ENCODE measurements around the gene SLX9. TPM values are rescaled to one million over a fixed set of nuclear protein-coding genes. Genes with fewer than 3 reads are reported as not detected.

The SLX9 gene
- polyA plus RNA-seq, 1 donor = 19.4 TPM

DNA sequence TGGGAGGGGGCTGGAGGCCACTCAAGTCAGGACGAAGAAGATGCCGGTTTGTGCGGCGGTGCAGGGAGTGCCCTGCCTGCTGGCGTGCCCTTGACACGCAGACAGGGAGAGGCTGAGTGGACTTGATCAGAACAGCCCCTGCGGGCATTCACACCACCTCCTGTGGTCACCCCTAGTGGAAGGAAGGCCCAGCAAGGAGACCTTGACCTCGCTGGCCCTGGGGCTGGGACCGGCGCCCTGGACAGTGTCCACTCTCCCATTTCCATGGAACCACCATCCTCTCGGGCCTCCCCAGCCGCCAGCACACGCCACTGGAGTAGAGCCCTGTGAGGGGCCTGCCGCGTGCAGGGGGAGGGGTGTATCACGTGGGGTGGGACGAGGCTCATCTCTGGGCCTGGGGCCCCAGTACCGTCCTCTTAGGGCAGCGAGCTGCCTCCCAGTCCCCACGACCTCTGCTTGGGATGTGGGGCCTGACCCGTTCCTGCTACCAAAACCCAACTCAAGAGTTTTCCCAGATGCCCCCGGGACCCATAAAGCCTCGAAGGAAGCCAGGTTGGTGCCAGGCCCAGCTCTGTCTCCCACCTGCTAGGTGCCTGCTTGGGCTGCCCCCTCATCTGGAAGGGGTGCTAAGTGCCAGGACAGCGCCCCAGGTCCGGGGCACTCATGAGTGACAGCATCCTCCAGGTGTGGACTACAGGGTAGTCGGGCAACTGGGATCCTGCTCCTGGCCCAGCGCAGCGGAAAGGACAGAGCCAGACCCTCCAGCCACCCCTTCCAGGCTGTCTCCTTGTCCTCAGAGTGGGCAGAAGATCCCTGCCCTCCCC lies 62.8 kb downstream of the SLX9 start:
- Histone ChIP-seq H3K36me3 (ENCODE audit: control insufficient read depth, insufficient read depth, low read length) (no peaks in the 10 kb centered on the region), H3K4me3 (ENCODE audit: low read length) (no peak overlapping the region), H3K27ac (ENCODE audit: low read length) (no peak overlapping the region), H3K4me1 (ENCODE audit: control insufficient read depth, insufficient read depth, low read length) (no peaks in the 10 kb centered on the region), H3K9me3 (ENCODE audit: control insufficient read depth, low read depth, low read length) (peaks cover 2% of the 10 kb centered on the region), H3K27me3 (ENCODE audit: control insufficient read depth, insufficient read depth, low read length) (peaks cover 5% of the 10 kb centered on the region)
- WGBS (ENCODE audit: insufficient coverage, low lambda C conversion rate) = no CpG with 5 or more reads among the region's 28 CpGs
- DNase-seq = no peak

DNA sequence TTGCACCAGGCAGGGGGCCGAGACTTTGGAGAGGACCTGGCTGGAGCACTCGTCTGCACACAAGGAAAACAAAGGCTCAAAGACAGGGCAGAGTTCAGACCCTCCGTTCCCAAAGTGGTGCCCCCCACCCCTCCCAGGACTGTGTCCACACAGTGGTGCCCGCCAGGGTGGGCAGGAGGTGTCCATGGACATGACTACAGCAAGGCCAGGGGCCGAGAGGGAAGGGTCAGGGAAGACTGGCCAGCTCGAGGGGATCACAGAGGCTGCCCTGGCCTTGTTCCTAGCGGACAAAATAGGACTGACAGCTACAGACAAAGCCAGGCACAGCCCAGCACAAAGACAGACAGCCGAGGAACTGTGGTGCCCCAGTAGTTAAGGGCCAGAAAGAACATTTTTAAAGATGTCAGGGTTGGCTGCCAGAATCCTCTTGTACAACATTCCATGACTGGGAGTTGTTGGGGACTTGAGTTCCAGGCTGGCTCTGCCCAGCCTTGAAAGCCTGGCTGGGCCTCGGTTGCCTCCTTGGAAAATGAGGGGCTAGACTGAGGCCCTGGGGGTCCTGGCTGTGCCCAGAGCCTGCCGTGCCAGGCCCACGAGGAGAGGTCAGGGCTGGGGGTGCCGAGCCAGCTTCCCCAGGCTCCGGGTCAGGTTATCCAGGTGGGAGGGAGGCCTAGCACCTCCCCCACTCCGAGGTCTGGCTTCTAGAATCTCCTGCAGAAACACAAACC lies 63.7 kb downstream of the SLX9 start:
- no peak overlapping the region for H3K4me3 ChIP-seq (ENCODE audit: low read length)
- WGBS (ENCODE audit: insufficient coverage, low lambda C conversion rate) = no CpG with 5 or more reads among the region's 14 CpGs
- no peaks in the 10 kb centered on the region for H3K36me3 ChIP-seq (ENCODE audit: control insufficient read depth, insufficient read depth, low read length)
- no peak overlapping the region for H3K27ac ChIP-seq (ENCODE audit: low read length)
- peaks cover 2% of the 10 kb centered on the region for H3K9me3 ChIP-seq (ENCODE audit: control insufficient read depth, low read depth, low read length)
- no peak for DNase-seq
- H3K27me3 ChIP-seq (ENCODE audit: control insufficient read depth, insufficient read depth, low read length) = peaks cover 5% of the 10 kb centered on the region
- H3K4me1 ChIP-seq (ENCODE audit: control insufficient read depth, insufficient read depth, low read length) = no peaks in the 10 kb centered on the region

DNA sequence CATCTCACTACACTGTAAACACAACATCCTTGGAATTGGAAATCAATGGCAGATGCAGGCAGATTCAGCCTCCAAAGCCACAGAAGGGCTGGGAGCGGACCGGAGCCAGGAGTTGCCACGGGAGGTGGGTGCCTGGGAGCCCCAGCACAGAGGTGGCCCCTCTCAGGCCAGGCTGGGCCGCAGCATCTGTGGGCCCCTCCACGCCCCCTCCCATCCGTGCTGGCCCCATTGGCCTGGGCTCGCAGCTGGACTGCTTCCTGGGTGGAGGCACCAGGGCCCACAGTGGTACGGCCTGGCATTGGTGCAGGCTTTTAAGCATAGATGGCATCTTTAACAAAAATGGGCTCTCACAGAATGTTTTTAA lies 64.2 kb downstream of the SLX9 start:
- no peaks in the 10 kb centered on the region for H3K4me1 ChIP-seq (ENCODE audit: control insufficient read depth, insufficient read depth, low read length)
- WGBS (ENCODE audit: insufficient coverage, low lambda C conversion rate) = no CpG with 5 or more reads among the region's 8 CpGs
- H3K4me3 ChIP-seq (ENCODE audit: low read length) = no peak overlapping the region
- H3K9me3 ChIP-seq (ENCODE audit: control insufficient read depth, low read depth, low read length) = peaks cover 2% of the 10 kb centered on the region
- H3K27ac ChIP-seq (ENCODE audit: low read length) = no peak overlapping the region
- no peaks in the 10 kb centered on the region for H3K36me3 ChIP-seq (ENCODE audit: control insufficient read depth, insufficient read depth, low read length)
- peaks cover 5% of the 10 kb centered on the region for H3K27me3 ChIP-seq (ENCODE audit: control insufficient read depth, insufficient read depth, low read length)
- no peak for DNase-seq

DNA sequence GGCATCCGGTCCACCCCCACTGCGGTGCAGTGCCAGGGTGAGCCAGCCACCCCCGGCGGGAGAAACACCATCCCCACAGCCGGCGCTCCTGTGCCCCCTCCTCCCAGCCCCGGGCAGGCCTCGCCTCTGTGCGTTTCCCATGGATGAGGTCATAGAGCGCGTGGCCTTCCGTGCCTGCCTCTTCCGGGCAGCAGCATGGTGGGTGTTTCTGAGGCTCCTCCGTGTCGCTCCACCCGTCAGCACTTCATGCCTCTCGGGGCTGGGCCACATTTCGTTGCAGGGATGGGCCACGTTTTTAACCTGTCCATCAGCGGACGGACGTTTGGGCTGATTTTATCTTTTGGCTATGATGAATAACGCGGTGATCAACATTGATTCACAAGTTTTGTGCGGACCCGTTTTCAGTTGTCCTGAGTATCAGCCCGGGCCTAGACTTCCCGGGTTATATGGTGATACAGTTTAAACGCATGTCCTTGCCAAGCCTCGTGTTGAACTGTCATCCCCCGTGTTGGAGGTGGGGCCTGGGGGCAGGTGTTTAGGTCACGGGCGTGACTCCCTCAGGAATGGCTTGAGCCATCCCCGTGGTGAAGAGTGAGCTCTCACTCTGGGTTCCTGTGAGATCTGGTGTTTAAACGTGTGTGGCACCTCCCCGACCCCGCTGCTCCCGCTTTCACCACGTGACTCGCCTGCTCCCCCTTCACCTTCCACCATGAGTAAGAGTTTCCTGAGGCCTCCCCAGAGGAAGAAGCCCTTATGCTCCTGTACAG lies 64.8 kb downstream of the SLX9 start:
- Histone ChIP-seq H3K4me3 (ENCODE audit: low read length) (no peak overlapping the region), H3K9me3 (ENCODE audit: control insufficient read depth, low read depth, low read length) (peaks cover 2% of the 10 kb centered on the region), H3K27me3 (ENCODE audit: control insufficient read depth, insufficient read depth, low read length) (peaks cover 5% of the 10 kb centered on the region), H3K27ac (ENCODE audit: low read length) (no peak overlapping the region), H3K4me1 (ENCODE audit: control insufficient read depth, insufficient read depth, low read length) (no peaks in the 10 kb centered on the region), H3K36me3 (ENCODE audit: control insufficient read depth, insufficient read depth, low read length) (no peaks in the 10 kb centered on the region)
- DNase-seq = no peak
- WGBS (ENCODE audit: insufficient coverage, low lambda C conversion rate) = no CpG with 5 or more reads among the region's 40 CpGs

DNA sequence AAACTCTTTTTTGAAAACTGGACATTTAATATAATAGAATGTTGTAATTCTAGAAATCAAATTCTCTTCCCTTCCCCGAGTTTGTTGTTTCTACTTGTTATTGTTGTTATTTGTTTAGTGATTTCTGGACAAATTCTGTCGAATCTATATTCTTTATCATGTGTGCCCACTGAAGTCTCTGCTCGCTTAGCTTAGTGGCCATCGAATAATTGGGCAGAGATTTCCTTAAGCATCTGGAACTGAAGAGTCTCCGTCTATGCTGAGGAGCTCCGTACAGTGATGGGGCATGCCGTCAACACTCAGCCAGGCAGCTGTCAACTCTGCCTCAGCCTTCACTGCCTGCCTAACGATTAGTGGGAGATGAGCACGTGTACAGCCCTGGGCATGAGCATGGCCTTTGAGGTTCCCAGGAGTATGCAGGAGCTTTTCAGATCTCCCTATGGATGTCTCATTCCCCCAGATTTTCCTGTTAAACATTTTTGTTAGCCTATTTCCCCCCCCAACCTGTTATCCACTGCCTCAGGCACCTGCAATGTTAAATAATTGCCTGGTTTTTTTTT lies 66.8 kb downstream of the SLX9 start:
- H3K4me1 ChIP-seq (ENCODE audit: control insufficient read depth, insufficient read depth, low read length) = no peaks in the 10 kb centered on the region
- H3K27ac ChIP-seq (ENCODE audit: low read length) = no peak overlapping the region
- no peaks in the 10 kb centered on the region for H3K36me3 ChIP-seq (ENCODE audit: control insufficient read depth, insufficient read depth, low read length)
- 80% methylated on average over 1 of the region's 9 CpGs for WGBS (ENCODE audit: insufficient coverage, low lambda C conversion rate)
- H3K27me3 ChIP-seq (ENCODE audit: control insufficient read depth, insufficient read depth, low read length) = peaks cover 8% of the 10 kb centered on the region
- peaks cover 7% of the 10 kb centered on the region for H3K9me3 ChIP-seq (ENCODE audit: control insufficient read depth, low read depth, low read length)
- no peak overlapping the region for H3K4me3 ChIP-seq (ENCODE audit: low read length)
- no peak for DNase-seq

DNA sequence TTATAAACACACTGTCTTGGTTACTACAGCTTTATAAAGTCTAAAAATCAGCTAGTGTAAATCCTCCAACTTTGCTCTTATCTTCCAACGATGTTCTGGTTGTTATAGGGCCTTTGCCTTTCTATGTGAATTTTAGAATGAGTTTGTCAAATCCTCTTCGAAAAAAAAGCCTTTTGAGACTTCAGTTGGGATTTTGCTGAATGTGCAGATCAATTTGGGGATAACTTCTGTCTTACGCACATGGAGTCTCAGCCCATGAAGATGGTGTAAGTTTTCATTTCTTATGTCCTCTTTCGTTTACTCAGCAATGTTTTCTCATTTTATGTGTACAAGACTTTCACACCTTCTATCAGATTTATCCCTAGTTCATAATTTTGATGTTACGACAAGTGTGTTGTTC lies 69.8 kb downstream of the SLX9 start:
- no peak for DNase-seq
- 100% methylated on average over 4 of the region's 5 CpGs for WGBS (ENCODE audit: insufficient coverage, low lambda C conversion rate)
- H3K27ac ChIP-seq (ENCODE audit: low read length) = no peak overlapping the region
- H3K36me3 ChIP-seq (ENCODE audit: control insufficient read depth, insufficient read depth, low read length) = no peaks in the 10 kb centered on the region
- H3K27me3 ChIP-seq (ENCODE audit: control insufficient read depth, insufficient read depth, low read length) = peaks cover 8% of the 10 kb centered on the region
- peaks cover 5% of the 10 kb centered on the region for H3K9me3 ChIP-seq (ENCODE audit: control insufficient read depth, low read depth, low read length)
- no peak overlapping the region for H3K4me3 ChIP-seq (ENCODE audit: low read length)
- peaks cover 26% of the 10 kb centered on the region for H3K4me1 ChIP-seq (ENCODE audit: control insufficient read depth, insufficient read depth, low read length)

DNA sequence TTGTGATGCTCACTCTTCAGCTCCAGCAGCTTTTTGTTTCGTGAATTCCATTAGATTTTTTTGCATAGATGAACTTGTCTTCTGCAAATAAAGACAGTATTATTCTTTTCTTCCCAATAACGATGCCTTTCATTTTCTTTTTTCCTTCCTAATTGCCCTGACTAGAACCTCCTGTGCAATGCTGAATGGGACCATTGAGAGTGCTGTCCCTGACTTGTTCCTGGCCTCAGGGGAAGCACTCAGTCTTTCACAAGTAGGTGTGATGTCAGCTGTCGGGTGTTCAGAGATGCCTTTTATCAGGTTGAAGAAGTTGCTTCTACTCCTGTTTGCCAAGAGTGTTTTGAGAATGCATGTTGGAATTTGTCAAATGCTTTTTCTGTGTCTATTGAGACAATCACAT lies 70.3 kb downstream of the SLX9 start:
- peaks cover 5% of the 10 kb centered on the region for H3K9me3 ChIP-seq (ENCODE audit: control insufficient read depth, low read depth, low read length)

DNA sequence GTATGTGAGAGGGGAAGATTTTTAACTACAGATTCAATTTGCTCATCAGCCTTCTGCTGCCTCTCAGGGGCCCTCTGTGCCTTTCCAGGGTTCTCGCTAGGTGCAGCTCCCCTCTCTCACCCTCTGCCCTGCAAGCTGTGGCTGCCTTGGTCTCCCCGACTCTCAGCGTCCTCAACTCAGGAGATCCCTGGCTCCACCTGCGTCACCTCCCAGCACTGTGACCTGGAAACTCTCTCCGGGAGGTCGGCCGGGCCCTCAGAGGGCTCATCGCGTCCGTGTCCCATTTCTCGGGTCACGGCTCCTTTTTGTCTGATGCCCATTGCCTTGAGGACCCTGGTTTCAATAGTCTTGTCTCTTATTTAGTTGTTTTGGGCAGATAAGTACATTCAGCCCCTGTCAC lies 71.0 kb downstream of the SLX9 start:
- Histone ChIP-seq H3K36me3 (ENCODE audit: control insufficient read depth, insufficient read depth, low read length) (no peaks in the 10 kb centered on the region), H3K27ac (ENCODE audit: low read length) (no peak overlapping the region), H3K4me3 (ENCODE audit: low read length) (no peak overlapping the region), H3K4me1 (ENCODE audit: control insufficient read depth, insufficient read depth, low read length) (peaks cover 29% of the 10 kb centered on the region), H3K27me3 (ENCODE audit: control insufficient read depth, insufficient read depth, low read length) (peaks cover 8% of the 10 kb centered on the region), H3K9me3 (ENCODE audit: control insufficient read depth, low read depth, low read length) (peaks cover 5% of the 10 kb centered on the region)
- no peak for DNase-seq
- WGBS (ENCODE audit: insufficient coverage, low lambda C conversion rate) = no CpG with 5 or more reads among the region's 12 CpGs

More for the DNA sequence above, 70.3 kb downstream of the SLX9 start:
- WGBS (ENCODE audit: insufficient coverage, low lambda C conversion rate) = 95% methylated on average over 2 of the region's 3 CpGs
- Histone ChIP-seq H3K27ac (ENCODE audit: low read length) (no peak overlapping the region), H3K36me3 (ENCODE audit: control insufficient read depth, insufficient read depth, low read length) (no peaks in the 10 kb centered on the region), H3K4me1 (ENCODE audit: control insufficient read depth, insufficient read depth, low read length) (peaks cover 29% of the 10 kb centered on the region), H3K4me3 (ENCODE audit: low read length) (no peak overlapping the region), H3K27me3 (ENCODE audit: control insufficient read depth, insufficient read depth, low read length) (peaks cover 8% of the 10 kb centered on the region)
- DNase-seq = no peak

DNA sequence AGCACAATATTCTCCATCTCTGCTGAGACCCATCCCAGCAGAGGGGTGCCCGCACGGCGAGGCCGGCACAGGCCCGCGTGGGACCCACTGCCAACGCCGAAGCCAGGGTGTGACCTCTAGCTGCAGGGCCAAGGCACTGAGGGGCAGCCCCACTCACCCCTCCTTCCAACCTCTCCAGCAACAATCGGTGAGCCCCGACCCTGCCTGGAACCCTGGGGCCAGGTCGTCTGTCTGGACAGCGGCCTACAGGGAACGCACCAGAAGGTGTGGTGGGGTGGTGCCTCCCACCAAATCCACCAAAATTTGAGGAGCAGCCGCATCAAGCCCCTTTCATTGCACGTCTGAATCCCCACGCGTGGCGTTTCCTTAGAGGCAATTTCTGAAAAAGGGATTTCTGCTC lies 71.6 kb downstream of the SLX9 start:
- WGBS (ENCODE audit: insufficient coverage, low lambda C conversion rate) = no CpG with 5 or more reads among the region's 18 CpGs
- H3K9me3 ChIP-seq (ENCODE audit: control insufficient read depth, low read depth, low read length) = peaks cover 5% of the 10 kb centered on the region
- H3K4me3 ChIP-seq (ENCODE audit: low read length) = no peak overlapping the region
- H3K27ac ChIP-seq (ENCODE audit: low read length) = no peak overlapping the region
- peaks cover 29% of the 10 kb centered on the region for H3K4me1 ChIP-seq (ENCODE audit: control insufficient read depth, insufficient read depth, low read length)
- peaks cover 8% of the 10 kb centered on the region for H3K27me3 ChIP-seq (ENCODE audit: control insufficient read depth, insufficient read depth, low read length)
- DNase-seq = no peak
- H3K36me3 ChIP-seq (ENCODE audit: control insufficient read depth, insufficient read depth, low read length) = no peaks in the 10 kb centered on the region
